Stimulated activated CD8-positive, alpha-beta memory T cell treated with anti-CD3 and anti-CD28 coated beads, Interleukin-4, amount 100 ng/mL, for 24 hours (primary cell): Measurements from ENCODE around the gene PREX1.

Experiments
- DNase-seq: peaks from one replicate; pipeline ENCODE4 v3.0.0-alpha.2; 2020; ENCODE audit warnings: low read depth

The PREX1 gene

GRCh38 chr20:48734104-48734749 lies 93.6 kb downstream of the PREX1 start:
- DNase-seq, result no peak

DNA sequence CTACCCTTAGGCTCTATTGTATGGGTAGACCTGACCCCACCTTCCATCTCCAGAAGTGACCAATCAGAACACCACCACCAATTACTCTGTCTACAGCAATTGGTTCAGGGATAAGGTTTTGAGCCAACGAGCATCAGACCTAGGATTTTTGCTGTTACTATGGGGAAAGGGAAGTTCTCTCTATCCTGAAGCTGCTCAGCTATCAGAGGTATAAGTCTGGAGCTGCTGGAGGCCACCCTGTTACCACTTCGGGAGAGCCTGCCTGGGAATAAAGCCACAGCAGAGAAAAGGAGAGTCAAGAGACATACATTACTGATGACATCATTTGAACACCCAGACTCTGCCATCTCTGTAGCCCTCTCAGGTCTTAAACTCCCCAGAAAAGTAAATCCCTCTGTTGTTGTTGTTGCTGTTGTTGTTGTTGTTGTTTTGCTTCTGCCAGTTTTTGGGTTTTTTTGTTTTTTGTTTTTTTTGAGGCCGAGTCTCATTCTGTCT lies 94.5 kb downstream of the PREX1 start:
- DNase-seq, result no peak

- no peak for DNase-seq
Measured at GRCh38 chr20:48732081-48732829, 95.5 kb downstream of the PREX1 start.

DNA sequence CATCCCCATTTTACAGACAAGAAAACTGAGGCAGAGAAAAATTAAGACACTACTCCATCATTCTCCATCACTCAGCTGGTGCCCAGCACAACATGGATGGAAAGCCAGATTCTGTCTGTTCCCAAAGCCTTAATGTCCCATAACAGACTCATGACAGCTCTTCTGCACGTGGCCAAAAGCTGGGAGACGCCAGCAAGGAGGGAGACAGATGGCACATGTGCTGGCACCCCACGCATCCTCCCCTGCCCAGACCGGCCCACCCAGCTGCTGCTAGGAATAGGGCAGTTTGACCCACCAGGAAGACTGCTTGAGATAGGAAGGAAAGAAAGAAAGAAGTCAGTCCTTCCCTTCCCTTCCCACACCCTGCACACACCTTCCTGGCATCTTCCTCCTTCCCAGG lies 96.3 kb downstream of the PREX1 start:
- no peak for DNase-seq

DNA sequence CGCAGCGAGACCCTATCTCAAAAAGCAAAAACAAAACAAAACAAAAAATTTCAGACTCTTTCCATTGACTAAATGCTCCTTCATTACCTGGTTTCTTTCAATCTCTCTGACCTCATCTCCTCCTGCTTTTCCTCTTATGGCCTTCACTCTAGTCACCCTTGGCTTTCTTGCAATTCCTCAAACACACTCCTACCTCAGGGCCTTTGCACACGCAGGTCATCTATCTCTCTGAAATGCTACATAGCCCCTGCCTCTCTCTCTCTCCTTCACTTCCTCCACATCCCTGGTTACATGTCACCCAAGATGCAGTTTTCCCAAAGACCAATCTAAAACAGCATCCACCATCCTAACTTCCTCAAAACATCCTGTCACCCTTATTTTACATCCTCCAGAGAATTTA lies 96.8 kb downstream of the PREX1 start:
- no peak for DNase-seq

GRCh38 chr20:48729538-48729937 lies 98.3 kb downstream of the PREX1 start:
- no peak for DNase-seq

DNA sequence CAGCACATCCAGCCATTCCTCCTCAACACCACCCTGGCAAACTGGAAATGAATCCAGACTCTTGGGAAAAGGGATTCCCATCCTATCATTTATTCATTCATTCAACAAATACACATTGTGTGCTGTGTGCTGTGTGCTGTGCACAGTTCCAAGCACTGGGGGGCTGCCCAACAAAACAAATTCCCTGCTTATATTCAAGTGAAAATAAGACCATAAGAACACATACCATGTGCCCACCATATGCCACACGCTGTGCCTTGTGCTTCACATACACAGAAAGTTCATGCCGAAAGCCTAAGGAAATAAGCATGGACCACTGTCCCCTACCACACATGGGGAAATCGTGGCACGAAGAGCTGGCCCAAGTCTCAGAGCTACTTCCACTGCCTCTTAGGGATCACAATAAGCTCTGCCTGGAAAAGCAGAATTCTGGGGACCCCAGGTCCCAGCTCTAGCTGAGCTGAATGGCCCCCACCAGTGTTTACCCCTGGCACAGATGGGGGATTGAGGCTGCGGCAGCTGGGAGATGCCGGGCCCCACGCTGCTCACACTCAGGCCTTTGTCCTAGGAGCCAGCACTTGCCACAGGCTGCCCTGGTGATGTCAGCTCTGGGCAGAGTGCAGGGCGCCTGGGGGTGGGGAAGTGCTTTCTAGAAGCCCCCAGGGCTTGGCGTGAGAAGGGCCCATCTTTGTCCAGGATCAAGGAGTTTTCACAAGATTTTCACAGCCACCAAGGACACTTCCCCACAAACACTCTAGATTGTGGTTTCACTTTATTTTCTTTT lies 99.6 kb downstream of the PREX1 start:
- no peak for DNase-seq

- DNase-seq, result no peak
Measured at GRCh38 chr20:48727226-48727625, 100.6 kb downstream of the PREX1 start.

GRCh38 chr20:48725555-48725991 lies 102.2 kb downstream of the PREX1 start:
- no peak for DNase-seq

DNA sequence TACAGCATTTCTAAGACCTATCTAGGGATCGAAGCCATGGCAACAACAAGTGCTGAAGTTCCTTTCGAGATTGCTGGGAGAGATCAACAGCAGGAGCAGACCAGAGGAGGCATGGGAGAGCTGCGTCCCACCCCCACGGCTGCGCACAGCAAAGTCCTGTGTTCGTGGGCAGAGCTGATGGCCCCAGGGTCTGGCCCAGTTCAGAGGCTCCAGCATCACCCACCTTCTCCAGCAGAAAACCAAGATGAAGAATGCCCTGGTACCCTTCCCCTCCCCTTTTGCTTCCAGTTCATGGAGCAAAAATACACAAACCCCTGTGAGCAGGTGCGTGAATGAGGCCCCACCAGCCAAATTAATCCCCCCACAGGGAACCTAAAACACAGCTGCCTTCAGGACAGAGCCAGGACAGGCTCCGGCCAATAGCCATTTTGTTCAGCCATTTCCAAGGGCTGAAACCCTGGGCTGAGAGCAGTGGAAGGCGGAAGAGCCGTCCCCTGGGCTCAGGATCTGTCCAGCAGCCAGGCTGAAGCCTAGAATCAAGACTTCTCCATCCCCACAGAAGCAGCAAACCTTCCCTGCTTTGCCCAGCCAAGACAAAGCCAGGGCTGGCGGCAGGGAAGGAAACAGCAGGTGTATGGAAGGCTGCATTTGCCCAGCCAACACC lies 102.8 kb downstream of the PREX1 start:
- no peak for DNase-seq

DNA sequence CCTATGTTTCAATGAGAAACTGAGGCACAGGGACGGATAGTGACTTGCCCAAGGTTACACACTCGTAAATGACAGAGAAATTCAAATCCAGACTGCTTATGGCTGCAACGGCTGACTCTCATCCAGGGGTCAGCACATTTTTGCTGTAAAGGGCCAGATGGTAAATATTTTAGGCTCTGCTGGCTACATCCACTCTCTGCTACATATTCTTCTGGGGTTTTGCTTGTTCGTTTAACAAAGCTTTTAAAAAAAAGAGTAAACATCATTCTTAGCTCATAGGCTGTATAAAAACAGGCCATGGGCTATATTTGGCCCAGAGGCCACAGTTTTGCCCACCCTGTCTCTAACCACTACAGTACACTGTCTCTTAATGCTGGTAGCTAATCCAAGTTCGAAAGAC lies 103.4 kb downstream of the PREX1 start:
- no peak for DNase-seq

GRCh38 chr20:48723308-48724264 lies 104.2 kb downstream of the PREX1 start:
- no peak for DNase-seq

DNA sequence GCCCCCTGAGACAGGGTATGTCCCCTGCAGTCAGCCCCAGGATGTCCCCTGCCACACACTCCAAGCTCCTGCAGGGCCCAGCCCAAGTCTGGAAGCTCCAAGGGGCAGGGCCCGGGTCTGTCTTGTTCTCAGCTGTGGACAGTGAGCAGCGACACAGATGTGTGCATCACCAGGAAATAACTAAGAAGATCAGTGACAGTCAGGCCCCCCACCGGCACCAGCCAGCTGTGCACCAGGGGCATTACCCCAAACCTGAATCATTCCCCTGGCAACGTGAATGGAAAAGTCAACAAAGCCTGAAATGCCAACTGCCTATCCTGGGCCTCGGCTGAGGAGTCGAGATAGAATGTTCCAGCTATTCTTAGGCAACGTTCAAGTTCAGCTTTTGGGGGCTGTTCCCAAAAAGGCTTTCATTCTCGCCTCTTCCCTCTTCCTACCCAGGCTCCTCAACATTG lies 105.0 kb downstream of the PREX1 start:
- no peak for DNase-seq

DNA sequence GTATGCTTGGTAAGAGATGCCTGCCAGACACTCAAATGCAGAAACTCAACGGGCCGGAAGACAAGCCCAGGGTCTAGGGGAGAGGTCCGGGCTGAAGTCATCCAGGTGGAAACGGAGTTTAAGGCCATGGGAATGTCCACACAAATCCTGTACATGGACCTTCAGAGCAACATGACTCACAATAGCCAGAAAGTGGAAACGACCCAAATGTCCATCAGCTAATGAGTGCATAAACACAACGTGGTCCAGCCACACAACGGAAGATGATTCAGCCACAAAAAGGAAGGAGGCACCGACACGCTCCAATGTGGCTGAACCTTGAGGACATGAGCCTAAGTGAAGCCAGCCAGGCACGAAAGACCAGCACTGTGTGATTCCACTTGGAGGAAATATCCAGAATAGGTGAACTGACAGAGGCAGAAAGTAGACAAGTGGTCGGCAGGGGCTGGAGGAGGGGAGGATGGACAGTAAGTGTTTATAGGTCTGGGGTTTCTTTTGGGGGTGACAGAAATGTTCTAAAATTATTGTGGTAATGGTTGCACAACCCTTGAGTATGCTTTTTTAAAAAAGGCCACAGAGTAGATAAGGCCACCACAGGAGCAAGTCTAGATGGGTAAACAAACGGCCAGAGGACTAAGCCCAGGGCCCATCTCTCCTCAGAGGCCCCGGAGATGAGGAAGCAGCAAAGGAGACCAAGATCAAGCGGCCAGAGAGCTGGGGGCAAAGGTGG lies 105.6 kb downstream of the PREX1 start:
- no peak for DNase-seq

- DNase-seq, result no peak
Measured at GRCh38 chr20:48721324-48722001, 106.3 kb downstream of the PREX1 start.

DNA sequence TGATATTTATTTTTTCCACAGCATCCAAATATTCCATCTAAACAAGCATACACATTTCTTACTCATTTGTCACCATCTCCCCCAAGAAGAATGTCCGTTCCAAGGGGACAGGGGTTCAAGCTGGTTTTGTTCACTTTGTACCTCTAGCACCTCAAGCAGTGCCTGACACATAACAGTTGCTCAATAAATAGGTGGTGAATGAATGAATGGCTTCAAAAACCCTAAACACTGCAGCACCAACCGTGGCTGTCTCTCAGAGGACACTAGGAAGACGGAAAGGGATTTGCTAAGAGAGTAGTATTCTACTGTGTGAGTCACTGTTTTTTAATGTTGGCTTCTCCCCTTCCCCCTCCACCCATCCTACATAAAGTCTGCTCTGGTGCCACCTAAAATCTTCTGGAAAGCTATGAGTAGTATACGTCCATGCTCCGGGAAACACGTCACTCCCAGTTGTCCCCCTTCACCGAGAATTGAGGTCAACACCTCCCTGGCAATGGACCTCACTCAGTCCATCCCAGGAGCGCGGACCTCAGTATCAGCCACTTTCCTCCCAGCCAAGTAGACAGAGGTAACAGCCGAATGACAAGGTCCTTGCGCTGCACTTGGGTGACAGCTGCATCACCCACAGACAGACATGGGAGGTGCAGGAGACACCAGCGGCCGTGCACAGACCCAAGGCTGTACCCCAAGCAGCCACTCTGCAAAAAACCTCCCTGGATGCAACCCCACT lies 107.4 kb downstream of the PREX1 start:
- no peak for DNase-seq

- DNase-seq, result no peak
Measured at GRCh38 chr20:48719598-48720255, 108.1 kb downstream of the PREX1 start.

DNA sequence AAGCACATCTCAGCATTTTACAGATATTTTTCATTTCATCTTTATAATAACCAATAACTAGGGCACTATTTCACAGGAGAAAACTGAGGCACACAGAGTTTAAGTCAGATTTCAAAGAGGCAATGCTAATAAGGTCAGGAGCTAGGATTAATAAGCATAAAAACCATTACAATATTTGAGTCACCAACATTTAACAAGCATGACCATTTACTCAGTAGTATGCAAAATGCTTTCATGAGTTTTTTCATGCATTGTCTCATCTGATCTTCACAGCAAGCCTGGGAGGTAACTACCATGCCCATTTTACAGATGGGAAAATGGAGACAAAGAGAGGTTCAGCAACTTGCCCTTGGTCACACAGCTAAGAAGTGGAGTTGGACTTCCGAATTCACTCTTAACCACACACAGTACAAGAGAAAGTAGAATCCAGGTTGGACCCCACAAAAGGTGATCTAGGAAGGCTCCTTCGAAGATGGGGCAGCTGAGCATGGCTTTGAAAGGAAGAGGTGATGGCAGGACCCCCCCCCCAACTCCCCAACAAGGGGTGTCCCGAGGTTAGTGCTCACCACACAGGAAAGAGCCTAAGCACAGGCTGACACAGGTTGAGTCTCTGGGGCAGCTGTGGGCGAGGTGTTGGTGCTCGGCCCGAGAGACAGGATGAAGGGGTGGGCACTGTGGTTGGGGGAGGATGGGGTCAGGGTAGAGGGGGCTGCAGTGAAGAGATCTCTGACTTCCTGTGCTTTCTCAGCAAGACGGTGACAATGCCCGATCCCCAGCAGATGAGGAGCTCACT lies 108.8 kb downstream of the PREX1 start:
- peak; percentile 48 for DNase-seq
